Measurements from ENCODE around the gene NECAB3.

NECAB3 gene

DNA sequence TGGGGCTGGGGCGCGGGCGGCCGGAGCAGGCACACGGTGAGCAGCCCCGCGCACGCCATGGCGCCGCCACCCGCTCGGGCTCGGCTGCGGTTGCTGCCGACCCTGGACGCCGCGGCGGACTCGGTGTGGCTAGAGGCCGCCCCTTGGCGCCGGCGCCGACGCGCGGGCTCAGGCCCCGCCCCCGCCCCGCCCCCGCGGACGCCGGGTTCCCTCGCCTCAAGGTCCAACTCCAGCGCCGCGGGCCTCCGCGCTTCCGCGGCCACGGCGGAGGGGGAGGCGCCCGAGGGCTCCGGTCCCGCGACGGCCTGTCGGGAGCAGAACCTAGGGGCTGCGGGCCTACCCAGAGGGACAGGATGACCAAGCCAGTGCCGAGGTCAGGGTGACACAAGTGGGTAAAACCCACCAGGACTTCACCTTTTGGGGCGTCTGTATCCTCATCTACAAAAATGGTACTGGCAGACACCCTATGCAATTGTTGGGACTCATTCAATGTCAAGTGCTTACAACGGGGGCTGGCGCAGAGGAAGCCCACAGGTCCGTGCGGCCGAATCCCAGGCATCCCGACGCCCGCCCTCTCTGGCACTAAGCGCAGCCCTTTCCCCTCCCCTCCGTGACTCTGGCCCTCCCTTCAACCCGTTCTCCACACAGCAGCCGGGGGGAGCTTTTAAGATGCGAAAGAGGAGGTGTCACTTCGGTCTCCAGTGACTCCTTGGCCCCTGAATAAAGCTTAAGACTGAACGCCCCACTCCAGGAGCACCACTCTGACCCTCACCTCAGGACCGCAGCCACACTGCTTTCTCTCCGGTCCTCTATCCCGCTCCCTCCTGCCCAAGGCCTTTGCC, at the start of gene NECAB3:
Gene NECAB3 (minus strand): TSS at position 135 of the 842 bp plus-strand sequence. CDS start 76 bp downstream, at position 59.
- peak within 1 kb of the TSS; percentile 45 for H3K4me3 ChIP-seq (ENCODE audit: low read depth, low read length)
- TF ChIP-seq, protein P1, sequence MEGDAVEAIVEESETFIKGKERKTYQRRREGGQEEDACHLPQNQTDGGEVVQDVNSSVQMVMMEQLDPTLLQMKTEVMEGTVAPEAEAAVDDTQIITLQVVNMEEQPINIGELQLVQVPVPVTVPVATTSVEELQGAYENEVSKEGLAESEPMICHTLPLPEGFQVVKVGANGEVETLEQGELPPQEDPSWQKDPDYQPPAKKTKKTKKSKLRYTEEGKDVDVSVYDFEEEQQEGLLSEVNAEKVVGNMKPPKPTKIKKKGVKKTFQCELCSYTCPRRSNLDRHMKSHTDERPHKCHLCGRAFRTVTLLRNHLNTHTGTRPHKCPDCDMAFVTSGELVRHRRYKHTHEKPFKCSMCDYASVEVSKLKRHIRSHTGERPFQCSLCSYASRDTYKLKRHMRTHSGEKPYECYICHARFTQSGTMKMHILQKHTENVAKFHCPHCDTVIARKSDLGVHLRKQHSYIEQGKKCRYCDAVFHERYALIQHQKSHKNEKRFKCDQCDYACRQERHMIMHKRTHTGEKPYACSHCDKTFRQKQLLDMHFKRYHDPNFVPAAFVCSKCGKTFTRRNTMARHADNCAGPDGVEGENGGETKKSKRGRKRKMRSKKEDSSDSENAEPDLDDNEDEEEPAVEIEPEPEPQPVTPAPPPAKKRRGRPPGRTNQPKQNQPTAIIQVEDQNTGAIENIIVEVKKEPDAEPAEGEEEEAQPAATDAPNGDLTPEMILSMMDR (IDR thresholded peaks at IDR 0.05; ENCODE audit: borderline replicate concordance, insufficient read depth, low read depth, low read length) = no peak

DNA sequence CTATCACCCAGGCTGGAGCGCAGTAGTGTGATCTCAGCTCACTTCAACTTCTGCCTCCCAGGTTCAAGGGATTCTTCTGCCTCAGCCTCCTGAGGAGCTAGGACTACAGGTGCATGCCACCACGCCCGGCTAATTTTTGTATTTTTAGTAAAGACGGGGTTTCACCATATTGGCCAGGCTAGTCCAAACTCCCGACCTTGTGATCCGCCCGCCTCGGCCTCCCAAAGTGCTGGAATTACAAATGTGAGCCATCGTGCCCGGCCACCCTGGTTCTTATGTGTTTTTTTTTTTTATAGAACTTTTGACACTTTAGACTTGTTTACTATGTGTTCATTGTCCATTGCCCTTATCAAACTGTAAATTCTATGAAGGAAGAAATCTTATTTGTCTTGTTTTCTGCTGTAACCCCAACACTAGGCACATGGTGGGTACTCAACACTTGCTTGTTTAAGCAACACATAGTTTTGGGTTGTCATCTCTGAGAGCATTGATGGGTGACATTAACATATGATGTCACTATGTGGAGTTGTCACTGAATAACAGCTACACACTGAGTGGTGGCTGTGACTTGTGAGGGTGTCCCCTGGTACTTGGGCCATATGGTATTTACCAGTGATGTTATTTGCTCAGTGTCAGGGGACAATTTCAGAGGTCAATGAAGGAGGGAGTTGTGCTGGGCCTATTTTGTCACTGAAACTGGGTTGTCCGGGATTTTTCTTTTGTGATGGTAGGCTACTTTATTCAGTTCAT, 47.3 kb upstream of the NECAB3 start:
- TF ChIP-seq, protein P1 (IDR thresholded peaks at IDR 0.05; ENCODE audit: borderline replicate concordance, insufficient read depth, low read depth, low read length) = no peak
- no peak overlapping the region for H3K4me3 ChIP-seq (ENCODE audit: low read depth, low read length)

- TF ChIP-seq, protein P1 (IDR thresholded peaks at IDR 0.05; ENCODE audit: borderline replicate concordance, insufficient read depth, low read depth, low read length) = no peak
- peak within 1 kb of the TSS; percentile 72 for H3K4me3 ChIP-seq (ENCODE audit: low read depth, low read length)
These were observed 45.9 kb upstream of the NECAB3 start, which contains the start of gene PXMP4 for GRCh38 chr20:33719989-33720709. Gene PXMP4 (minus strand): TSS chr20:33720310. CDS start chr20:33720207, 103 bp downstream.

DNA sequence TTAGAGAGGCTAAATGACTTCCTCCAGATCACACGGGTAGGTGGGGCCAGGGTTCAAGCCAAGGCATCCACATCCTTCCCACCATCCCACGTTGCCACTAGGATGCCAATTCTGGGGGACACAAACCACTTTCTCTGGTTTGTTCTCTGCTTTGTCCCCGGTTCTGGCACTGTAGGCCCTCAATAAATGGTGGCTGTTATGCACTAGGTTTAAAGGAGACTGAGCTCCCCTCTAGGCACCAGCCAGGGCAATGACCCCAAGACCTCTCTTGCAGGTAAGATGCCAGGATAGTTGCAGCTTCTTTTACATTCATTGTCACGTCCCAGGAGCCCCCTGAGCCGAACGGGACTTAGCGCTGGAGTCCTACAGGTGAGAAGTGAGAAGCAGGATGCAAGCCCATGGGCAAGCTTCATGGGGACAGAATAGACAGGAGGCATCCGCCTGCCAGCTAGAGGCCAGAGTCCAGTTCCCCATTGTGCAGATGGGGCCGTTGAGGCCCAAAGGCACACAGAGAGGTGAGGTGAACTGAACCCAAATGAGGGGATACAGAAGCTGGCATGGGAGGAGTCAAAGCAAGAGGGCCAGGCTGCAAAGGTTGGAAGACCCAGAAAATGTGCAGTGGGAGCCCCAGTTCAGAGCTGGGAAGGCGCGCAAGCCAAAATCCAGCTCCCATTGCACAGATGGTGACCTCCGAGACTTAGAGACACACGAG, 45.2 kb upstream of the NECAB3 start:
- TF ChIP-seq, protein P1 (IDR thresholded peaks at IDR 0.05; ENCODE audit: borderline replicate concordance, insufficient read depth, low read depth, low read length) = no peak
- peak overlapping the region; percentile 72 for H3K4me3 ChIP-seq (ENCODE audit: low read depth, low read length)

GRCh38 chr20:33716498-33716897, 42.3 kb upstream of the NECAB3 start:
- TF ChIP-seq, protein P1 (IDR thresholded peaks at IDR 0.05; ENCODE audit: borderline replicate concordance, insufficient read depth, low read depth, low read length) = no peak
- no peak overlapping the region for H3K4me3 ChIP-seq (ENCODE audit: low read depth, low read length)

GRCh38 chr20:33713865-33714367, 39.7 kb upstream of the NECAB3 start:
- no peak overlapping the region for H3K4me3 ChIP-seq (ENCODE audit: low read depth, low read length)
- TF ChIP-seq, protein P1 (IDR thresholded peaks at IDR 0.05; ENCODE audit: borderline replicate concordance, insufficient read depth, low read depth, low read length) = no peak

Measured in GM12875 (cell line).